Measurements from ENCODE around the gene OSBPL5. TPM values are rescaled to one million over a fixed set of nuclear protein-coding genes. Genes with fewer than 3 reads are reported as not detected.

The OSBPL5 gene
- total RNA-seq, 2 experiments from 2014 or later, result 0.63 to 2.7 TPM

DNA sequence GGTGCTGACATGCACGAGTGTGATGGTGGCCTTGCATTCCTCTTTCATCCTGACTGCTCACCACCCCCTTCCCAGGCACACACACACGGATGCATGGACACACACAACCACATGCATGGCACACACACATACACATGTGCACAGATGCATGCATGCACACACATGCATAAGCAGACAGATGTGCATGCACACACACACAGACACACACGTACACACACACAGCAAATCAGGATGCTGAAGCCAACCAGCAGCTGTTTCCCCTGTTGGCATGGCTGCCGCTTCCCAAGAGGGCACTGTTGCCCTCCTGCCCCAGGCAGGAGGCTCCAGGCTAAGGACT, 15.3 kb downstream of the OSBPL5 start:
- no peaks in the 10 kb centered on the region for H3K36me3 ChIP-seq (ENCODE audit: insufficient read depth, low read length)
- no peak for TF ChIP-seq EZH2phosphoT487 (IDR thresholded peaks at IDR 0.05; ENCODE audit: borderline replicate concordance, low read depth, low read length)
- TF ChIP-seq, protein P1, sequence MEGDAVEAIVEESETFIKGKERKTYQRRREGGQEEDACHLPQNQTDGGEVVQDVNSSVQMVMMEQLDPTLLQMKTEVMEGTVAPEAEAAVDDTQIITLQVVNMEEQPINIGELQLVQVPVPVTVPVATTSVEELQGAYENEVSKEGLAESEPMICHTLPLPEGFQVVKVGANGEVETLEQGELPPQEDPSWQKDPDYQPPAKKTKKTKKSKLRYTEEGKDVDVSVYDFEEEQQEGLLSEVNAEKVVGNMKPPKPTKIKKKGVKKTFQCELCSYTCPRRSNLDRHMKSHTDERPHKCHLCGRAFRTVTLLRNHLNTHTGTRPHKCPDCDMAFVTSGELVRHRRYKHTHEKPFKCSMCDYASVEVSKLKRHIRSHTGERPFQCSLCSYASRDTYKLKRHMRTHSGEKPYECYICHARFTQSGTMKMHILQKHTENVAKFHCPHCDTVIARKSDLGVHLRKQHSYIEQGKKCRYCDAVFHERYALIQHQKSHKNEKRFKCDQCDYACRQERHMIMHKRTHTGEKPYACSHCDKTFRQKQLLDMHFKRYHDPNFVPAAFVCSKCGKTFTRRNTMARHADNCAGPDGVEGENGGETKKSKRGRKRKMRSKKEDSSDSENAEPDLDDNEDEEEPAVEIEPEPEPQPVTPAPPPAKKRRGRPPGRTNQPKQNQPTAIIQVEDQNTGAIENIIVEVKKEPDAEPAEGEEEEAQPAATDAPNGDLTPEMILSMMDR (conservative IDR thresholded peaks at IDR 0.05; ENCODE audit: low read length), result no peak
- ChIA-PET CTCF (ENCODE audit: unreplicated experiment) (no interaction called here), POLR2A (interaction anchor here (0.7 kb wide), 1 partner anchor 626 kb away, joined by 3 read pairs; no protein-coding TSS in a partner anchor)
- H3K4me1 ChIP-seq (ENCODE audit: insufficient read depth, low read length, poor library complexity, severe bottlenecking), result no peaks in the 10 kb centered on the region
- no TSS peak for BruUV-seq (replicated peaks)
- H3K9me2 ChIP-seq (ENCODE audit: insufficient read depth, low read length), result no peaks in the 10 kb centered on the region
- H3K79me2 ChIP-seq (ENCODE audit: insufficient read depth, low read depth, low read length), result no peaks in the 10 kb centered on the region
- H4K20me1 ChIP-seq (ENCODE audit: insufficient read depth, low read length), result no peaks in the 10 kb centered on the region
- H3K27ac ChIP-seq (ENCODE audit: low read depth, low read length, poor library complexity, severe bottlenecking), result no peak overlapping the region
- no peak overlapping the region for H3K4me2 ChIP-seq (ENCODE audit: low read length)
- no peak overlapping the region for H3K4me3 ChIP-seq (ENCODE audit: low read depth, low read length, poor library complexity, severe bottlenecking)
- no peaks in the 10 kb centered on the region for H3K9me3 ChIP-seq (ENCODE audit: low read length)
- H2AFZ ChIP-seq (ENCODE audit: low read length), result no peak overlapping the region
- intact Hi-C loops (cut with micrococcal nuclease; ENCODE audit: unreplicated experiment), result no loop called here
- no peak for DNase-seq (ENCODE audit: low spot score)

DNA sequence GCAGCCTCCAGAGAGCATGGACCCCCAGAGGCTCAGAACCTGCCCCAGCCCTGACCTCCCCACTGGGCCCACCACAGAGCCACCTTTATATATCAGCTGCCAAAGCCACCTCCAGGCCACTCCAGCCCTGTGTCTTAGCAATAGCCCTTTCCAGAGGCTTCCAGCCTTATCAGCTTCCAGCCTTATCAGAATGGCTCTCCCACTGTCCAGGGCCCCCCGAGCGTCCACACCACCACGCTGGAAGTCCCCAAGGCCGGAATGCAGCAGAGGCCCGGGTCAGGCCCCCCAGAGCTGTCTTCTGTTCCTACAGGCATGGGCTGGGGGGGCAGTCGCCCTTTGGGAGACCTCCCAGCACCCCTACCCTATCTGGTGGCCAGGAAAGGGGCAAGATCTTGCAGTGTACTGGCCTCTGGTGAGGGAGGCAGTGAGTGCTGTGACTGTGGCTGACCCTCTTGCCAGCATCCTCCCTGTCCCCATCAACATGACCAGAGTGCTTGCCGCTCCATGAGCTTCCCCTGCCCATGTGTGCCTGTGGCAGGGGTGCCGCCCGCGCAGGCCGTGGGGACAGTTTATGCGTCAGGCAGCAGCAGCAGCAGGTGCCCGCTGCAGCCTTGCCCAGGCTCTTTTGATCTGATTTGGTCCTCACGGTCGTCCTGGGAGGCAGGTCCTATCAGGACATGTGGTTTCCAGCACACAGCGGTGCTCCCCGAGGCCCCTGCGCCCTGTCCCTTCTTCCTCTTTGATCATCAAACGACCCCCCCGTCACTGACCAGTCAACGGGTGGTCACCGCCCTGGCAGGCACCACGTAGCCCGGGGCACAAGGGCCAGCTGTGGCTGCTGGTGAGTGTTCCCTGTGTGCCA, 15.9 kb downstream of the OSBPL5 start:
- Histone ChIP-seq H3K4me3 (ENCODE audit: low read depth, low read length, poor library complexity, severe bottlenecking) (no peak overlapping the region), H2AFZ (ENCODE audit: low read length) (no peak overlapping the region), H3K36me3 (ENCODE audit: insufficient read depth, low read length) (no peaks in the 10 kb centered on the region), H3K9me3 (ENCODE audit: low read length) (no peaks in the 10 kb centered on the region), H3K27ac (ENCODE audit: low read depth, low read length, poor library complexity, severe bottlenecking) (no peak overlapping the region), H3K4me1 (ENCODE audit: insufficient read depth, low read length, poor library complexity, severe bottlenecking) (no peaks in the 10 kb centered on the region), H3K79me2 (ENCODE audit: insufficient read depth, low read depth, low read length) (no peaks in the 10 kb centered on the region), H3K9me2 (ENCODE audit: insufficient read depth, low read length) (no peaks in the 10 kb centered on the region), H3K4me2 (ENCODE audit: low read length) (no peak overlapping the region), H4K20me1 (ENCODE audit: insufficient read depth, low read length) (no peaks in the 10 kb centered on the region)
- intact Hi-C loops (cut with micrococcal nuclease; ENCODE audit: unreplicated experiment), result no loop called here
- no peak for TF ChIP-seq EZH2phosphoT487 (IDR thresholded peaks at IDR 0.05; ENCODE audit: borderline replicate concordance, low read depth, low read length)
- TF ChIP-seq, protein P1 (conservative IDR thresholded peaks at IDR 0.05; ENCODE audit: low read length), result no peak
- BruUV-seq (replicated peaks), result no TSS peak
- ChIA-PET POLR2A (interaction anchor here (0.7 kb wide), 1 partner anchor 626 kb away, joined by 3 read pairs; no protein-coding TSS in a partner anchor), CTCF (ENCODE audit: unreplicated experiment) (no interaction called here)
- no peak for DNase-seq (ENCODE audit: low spot score)

Measured in OCI-LY7 (cell line).